ENCODE results near the gene SLIT3.

The SLIT3 gene

DNA sequence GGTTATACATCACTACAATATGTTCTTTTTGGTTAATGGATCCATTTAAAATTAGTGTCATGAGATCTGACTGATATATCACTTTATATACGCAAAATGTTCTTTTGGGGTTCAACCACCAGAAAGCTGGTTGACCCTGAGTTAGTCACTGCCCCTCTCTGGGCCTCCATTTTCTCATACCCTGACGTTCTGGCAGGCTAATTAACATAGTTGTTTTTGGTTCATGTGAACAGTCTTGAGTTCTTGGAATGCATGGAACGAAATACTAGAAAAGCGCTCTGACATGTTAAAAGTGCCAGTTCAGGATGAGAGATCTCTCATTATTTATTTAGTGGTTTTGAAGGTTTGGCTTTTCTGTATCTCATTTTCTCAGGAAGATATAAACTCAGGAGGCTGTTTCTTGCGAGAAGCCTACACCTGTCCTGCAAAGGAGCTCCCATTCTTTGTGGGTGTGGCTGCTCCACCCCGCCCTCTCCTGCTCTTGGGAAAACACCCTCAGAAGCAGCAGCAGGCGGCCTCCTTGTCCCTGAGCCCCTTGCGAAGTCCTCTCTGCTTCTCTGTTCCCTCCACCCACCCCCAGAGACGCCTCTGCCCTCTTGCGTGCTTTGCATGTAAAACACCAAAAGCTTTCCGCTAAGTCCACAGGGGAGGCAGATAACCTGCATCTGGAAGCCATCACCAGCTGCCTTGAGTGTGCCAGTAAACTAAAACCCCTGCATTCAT, 419.4 kb downstream of the SLIT3 start:
- TF ChIP-seq, protein P1, sequence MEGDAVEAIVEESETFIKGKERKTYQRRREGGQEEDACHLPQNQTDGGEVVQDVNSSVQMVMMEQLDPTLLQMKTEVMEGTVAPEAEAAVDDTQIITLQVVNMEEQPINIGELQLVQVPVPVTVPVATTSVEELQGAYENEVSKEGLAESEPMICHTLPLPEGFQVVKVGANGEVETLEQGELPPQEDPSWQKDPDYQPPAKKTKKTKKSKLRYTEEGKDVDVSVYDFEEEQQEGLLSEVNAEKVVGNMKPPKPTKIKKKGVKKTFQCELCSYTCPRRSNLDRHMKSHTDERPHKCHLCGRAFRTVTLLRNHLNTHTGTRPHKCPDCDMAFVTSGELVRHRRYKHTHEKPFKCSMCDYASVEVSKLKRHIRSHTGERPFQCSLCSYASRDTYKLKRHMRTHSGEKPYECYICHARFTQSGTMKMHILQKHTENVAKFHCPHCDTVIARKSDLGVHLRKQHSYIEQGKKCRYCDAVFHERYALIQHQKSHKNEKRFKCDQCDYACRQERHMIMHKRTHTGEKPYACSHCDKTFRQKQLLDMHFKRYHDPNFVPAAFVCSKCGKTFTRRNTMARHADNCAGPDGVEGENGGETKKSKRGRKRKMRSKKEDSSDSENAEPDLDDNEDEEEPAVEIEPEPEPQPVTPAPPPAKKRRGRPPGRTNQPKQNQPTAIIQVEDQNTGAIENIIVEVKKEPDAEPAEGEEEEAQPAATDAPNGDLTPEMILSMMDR (conservative IDR thresholded peaks at IDR 0.05; ENCODE audit: low read depth, low read length): no peak
- H3K4me3 ChIP-seq (ENCODE audit: low read depth, low read length): no peak overlapping the region
- no peak for DNase-seq (ENCODE audit: low read depth)

DNA sequence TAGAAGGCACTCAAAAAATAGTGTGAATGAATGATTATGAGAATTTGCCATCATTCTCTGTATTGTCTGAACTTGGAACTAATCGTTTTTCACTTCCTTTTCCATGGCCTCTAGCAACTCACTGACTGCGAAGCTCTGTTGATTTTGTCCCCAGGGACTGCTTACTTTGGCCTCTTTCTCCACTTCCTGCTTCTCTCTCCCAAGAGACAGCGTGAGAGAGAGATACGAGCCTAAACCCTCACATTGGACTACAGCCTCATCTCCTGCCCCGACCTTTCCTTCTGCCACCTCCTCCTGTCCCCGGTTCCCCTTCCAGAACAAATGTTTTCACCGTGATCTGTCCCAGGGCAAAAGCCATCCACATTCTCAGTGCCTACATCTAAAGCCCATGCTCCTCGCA, 421.0 kb downstream of the SLIT3 start:
- peak; percentile 55 for DNase-seq (ENCODE audit: low read depth)
- no peak overlapping the region for H3K4me3 ChIP-seq (ENCODE audit: low read depth, low read length)
- TF ChIP-seq, protein P1 (conservative IDR thresholded peaks at IDR 0.05; ENCODE audit: low read depth, low read length): no peak

DNA sequence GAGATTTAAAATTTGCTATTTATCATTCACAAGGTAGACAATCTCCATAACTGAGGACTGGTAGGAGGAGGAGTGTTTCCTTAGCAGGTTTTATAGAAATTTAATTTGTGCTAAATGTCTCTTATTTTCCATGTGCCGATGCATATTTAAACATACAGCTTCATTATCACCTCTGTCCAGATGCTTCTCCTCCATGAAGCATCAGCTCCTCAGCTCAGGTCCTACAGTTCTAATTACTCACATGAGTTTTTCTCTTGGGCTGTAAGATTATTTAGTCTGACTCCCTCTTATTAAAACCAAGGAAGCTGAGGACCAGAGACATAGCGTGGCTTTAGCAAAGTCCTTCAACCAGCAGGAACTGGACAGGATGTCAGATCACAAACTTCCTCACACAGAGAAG, 421.6 kb downstream of the SLIT3 start:
- no peak overlapping the region for H3K4me3 ChIP-seq (ENCODE audit: low read depth, low read length)
- TF ChIP-seq, protein P1 (conservative IDR thresholded peaks at IDR 0.05; ENCODE audit: low read depth, low read length): no peak
- no peak for DNase-seq (ENCODE audit: low read depth)

DNA sequence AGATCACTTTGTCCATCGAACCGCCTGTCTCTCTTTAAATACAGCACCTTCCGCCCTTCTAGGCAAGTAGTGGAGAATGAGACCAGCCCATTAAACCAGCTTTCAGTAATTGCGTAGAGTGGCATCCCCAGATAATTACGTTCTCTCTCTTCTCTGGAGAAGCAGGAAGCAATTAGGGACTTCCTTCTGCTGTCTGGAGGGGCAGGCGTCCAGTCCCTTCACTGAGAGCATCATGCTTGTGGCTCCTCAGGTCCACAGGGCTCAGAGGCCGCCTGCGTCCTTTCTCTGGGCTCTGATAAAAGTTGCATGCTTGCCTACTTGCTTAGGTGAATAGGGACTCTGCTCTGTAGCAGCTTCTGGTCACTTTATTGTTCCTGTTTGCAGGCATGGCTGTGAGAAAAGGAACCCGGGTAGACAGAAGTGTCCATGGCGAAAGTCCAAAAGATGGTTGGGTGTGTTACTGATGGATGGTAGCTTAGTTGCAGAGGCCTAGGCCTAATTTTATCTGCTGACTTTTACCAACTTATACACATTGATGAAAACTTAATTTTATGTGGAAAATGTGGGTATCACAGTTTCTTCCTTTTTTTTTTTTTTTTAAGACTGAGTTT, 422.7 kb downstream of the SLIT3 start:
- TF ChIP-seq, protein P1 (conservative IDR thresholded peaks at IDR 0.05; ENCODE audit: low read depth, low read length): no peak
- no peak overlapping the region for H3K4me3 ChIP-seq (ENCODE audit: low read depth, low read length)
- DNase-seq (ENCODE audit: low read depth): no peak

DNA sequence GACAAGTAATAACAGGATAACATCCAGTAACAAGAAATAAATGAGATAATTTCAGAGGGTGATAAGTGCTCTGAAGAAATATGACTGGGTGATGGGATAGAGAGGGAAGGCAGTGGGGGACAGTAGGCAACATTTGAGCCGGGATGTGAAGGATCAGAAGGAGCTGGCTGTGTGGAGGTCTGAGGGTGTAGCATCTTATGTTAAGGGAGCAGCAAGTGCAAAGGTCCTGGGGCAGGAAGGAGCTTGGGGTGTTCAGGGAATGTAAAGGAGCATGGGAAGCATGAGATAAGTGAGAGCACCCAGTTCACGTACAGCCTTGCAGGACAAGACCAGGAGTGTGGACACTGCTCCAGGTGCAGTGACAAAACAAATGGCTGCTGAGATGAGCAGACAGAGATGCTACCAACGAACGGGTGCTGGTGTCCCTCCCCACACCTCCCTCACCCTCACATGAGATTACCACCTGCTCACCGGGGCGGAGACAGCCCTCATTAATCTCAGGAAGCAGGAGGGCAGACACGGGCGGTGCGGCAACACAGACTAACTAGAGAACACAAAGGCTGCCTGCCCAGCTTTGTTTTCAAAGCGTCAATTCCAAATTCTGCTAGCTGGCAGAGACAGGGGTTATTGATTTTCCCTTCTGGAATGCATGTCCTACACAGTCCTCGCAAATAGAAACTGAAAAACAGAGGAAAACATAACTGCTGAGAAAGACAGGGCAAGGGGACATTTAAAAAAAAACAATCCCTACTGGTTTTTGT, 423.6 kb downstream of the SLIT3 start:
- TF ChIP-seq, protein P1 (conservative IDR thresholded peaks at IDR 0.05; ENCODE audit: low read depth, low read length): no peak
- H3K4me3 ChIP-seq (ENCODE audit: low read depth, low read length): no peak overlapping the region
- no peak for DNase-seq (ENCODE audit: low read depth)

DNA sequence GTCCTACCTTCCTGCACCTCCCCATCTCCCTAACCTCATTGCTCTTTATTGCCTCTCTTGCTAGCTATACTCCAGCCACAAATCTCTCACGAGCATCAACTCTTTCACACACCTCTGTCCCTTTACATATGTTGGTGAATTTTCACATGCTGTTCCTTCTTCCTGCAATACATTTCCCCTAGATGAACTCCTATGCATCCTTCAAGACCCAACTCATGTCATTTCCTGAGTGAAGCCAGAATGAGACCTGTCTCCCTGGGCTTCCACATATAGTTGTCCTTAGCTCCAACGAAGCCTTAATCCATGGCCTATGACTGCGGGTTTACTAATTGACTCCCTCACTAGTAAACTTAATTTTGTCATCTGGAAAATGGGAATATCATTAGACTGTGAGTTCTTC, 424.5 kb downstream of the SLIT3 start:
- TF ChIP-seq, protein P1 (conservative IDR thresholded peaks at IDR 0.05; ENCODE audit: low read depth, low read length): no peak
- no peak for DNase-seq (ENCODE audit: low read depth)
- H3K4me3 ChIP-seq (ENCODE audit: low read depth, low read length): no peak overlapping the region
